CD4-positive, alpha-beta T cell treated with Interleukin-15 for 4 hours (primary cell): ENCODE measurements around the gene ARPC1B.
"Not testable (repeated sequence)": the region's sequence is repeated elsewhere in the genome, so short reads cannot be mapped to it uniquely, and the experiment has no call there.

Source experiments
- DNase-seq: peaks from one replicate; pipeline ENCODE4 v3.0.0-alpha.2; 2020; ENCODE audit warnings: low spot score

Gene ARPC1B

GRCh38 chr7:99409806-99410205 is 35.3 kb downstream of the ARPC1B start:
- no peak for DNase-seq

GRCh38 chr7:99410635-99411034 is 36.1 kb downstream of the ARPC1B start:
- DNase-seq: no peak

- DNase-seq: not testable (repeated sequence)
Measured at GRCh38 chr7:99415513-99416127, 41.1 kb downstream of the ARPC1B start.

- DNase-seq: no peak
Measured at GRCh38 chr7:99418260-99418659, 43.7 kb downstream of the ARPC1B start.

GRCh38 chr7:99419323-99420021 is 44.9 kb downstream of the ARPC1B start:
- no peak for DNase-seq

GRCh38 chr7:99420213-99420612 is 45.7 kb downstream of the ARPC1B start:
- no peak for DNase-seq

- DNase-seq: no peak
Measured at GRCh38 chr7:99420986-99421385, 46.5 kb downstream of the ARPC1B start.

- DNase-seq: no peak
Measured at GRCh38 chr7:99422186-99422585, 47.7 kb downstream of the ARPC1B start.

GRCh38 chr7:99422625-99423024 is 48.1 kb downstream of the ARPC1B start:
- DNase-seq: no peak

GRCh38 chr7:99424932-99425730 is 50.6 kb downstream of the ARPC1B start:
- DNase-seq: no peak

- DNase-seq: no peak
Measured at GRCh38 chr7:99428972-99429566, 54.5 kb downstream of the ARPC1B start.

GRCh38 chr7:99429756-99430155 is 55.2 kb downstream of the ARPC1B start:
- DNase-seq: no peak

- not testable (repeated sequence) for DNase-seq
Measured at GRCh38 chr7:99431756-99432540, 57.4 kb downstream of the ARPC1B start.

GRCh38 chr7:99433158-99433557 is 58.6 kb downstream of the ARPC1B start:
- DNase-seq: no peak

GRCh38 chr7:99437946-99438572 is 63.5 kb downstream of the ARPC1B start:
- no peak for DNase-seq

- DNase-seq: peak; percentile 93
Measured at GRCh38 chr7:99438573-99439480, 64.3 kb downstream of the ARPC1B start, which contains the start of the genes CPSF4 and PTCD1. TSS of gene CPSF4 (plus strand) at chr7:99438943. CDS start at chr7:99439083, 140 bp downstream. TSS of gene PTCD1 (minus strand) at chr7:99438798. CDS start at chr7:99435242, 3,556 bp downstream.

- DNase-seq: no peak
Measured at GRCh38 chr7:99440195-99440594, 65.7 kb downstream of the ARPC1B start.
